ENCODE data around the gene CAMK4. TPM values are rescaled to one million over a fixed set of nuclear protein-coding genes. Genes with fewer than 3 reads are reported as not detected.

CAMK4 gene
- total RNA-seq, 1 experiment from 2014 or later: 6.3 TPM

DNA sequence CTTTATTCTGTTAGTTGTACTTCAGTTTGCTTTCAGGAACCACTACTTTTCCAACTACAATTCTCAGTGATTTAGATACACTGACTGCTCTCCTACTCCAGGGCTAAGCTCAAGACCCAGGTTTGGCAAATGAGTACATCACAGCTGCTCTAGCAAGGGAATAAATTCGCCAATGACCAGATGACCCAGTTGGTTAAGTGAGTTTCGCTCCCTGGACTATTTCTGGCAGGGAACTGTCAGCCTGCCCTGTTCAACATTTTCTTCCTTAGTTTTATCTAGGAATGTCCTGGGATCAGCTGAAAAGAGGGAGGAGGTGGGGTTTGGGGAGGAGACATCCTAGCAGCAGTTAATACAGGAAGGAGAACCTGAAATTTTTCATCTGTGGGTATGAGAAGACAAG lies 294.6 kb downstream of the CAMK4 start:
- no peak overlapping the region for H2BK20ac ChIP-seq (ENCODE audit: low read depth, low read length, poor library complexity, severe bottlenecking)
- H3K4ac ChIP-seq (ENCODE audit: low read depth, low read length): no peak overlapping the region
- H3K27me3 ChIP-seq (ENCODE audit: insufficient read depth, low read length): no peaks in the 10 kb centered on the region
- H3K9me3 ChIP-seq (ENCODE audit: control insufficient read depth, low read depth, low read length): no peaks in the 10 kb centered on the region
- peak overlapping the region in 1 of 3 experiments; percentile 72; a peak in 1 of 7 replicates for H3K27ac Mint-ChIP-seq
- H2BK15ac ChIP-seq (ENCODE audit: low read depth, low read length): no peak overlapping the region
- H2BK120ac ChIP-seq (ENCODE audit: low read depth, low read length, poor library complexity, severe bottlenecking): no peak overlapping the region
- no peak overlapping the region for H2BK12ac ChIP-seq (ENCODE audit: insufficient read length, low read depth, low read length)
- TF ChIP-seq, protein P1, sequence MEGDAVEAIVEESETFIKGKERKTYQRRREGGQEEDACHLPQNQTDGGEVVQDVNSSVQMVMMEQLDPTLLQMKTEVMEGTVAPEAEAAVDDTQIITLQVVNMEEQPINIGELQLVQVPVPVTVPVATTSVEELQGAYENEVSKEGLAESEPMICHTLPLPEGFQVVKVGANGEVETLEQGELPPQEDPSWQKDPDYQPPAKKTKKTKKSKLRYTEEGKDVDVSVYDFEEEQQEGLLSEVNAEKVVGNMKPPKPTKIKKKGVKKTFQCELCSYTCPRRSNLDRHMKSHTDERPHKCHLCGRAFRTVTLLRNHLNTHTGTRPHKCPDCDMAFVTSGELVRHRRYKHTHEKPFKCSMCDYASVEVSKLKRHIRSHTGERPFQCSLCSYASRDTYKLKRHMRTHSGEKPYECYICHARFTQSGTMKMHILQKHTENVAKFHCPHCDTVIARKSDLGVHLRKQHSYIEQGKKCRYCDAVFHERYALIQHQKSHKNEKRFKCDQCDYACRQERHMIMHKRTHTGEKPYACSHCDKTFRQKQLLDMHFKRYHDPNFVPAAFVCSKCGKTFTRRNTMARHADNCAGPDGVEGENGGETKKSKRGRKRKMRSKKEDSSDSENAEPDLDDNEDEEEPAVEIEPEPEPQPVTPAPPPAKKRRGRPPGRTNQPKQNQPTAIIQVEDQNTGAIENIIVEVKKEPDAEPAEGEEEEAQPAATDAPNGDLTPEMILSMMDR (conservative IDR thresholded peaks at IDR 0.05): no peak
- no peak overlapping the region for H2AFZ ChIP-seq (ENCODE audit: low read length)
- H3K36me3 Mint-ChIP-seq (ENCODE audit: insufficient read depth in 1 of 3, low read depth in 3 of 3): no peaks in the 10 kb centered on the region
- H3K27me3 Mint-ChIP-seq (ENCODE audit: low read depth): no peaks in the 10 kb centered on the region
- H4K5ac ChIP-seq (ENCODE audit: insufficient read length, low read depth, low read length): no peak overlapping the region
- WGBS (ENCODE audit: extremely low coverage, insufficient read length, low lambda C conversion rate): no CpG with 5 or more reads among the region's 2 CpGs
- no peak overlapping the region for H3K4me2 ChIP-seq (ENCODE audit: insufficient read depth, insufficient read length, low read length)
- H3K27ac ChIP-seq (ENCODE audit: insufficient read length, low read depth, low read length): no peak overlapping the region
- H3K79me1 ChIP-seq (ENCODE audit: insufficient read depth, low read depth, low read length, poor library complexity, severe bottlenecking): no peaks in the 10 kb centered on the region
- no peaks in the 10 kb centered on the region for H3K23me2 ChIP-seq (ENCODE audit: insufficient read length, low read depth, low read length, poor library complexity, severe bottlenecking)
- H3K14ac ChIP-seq (ENCODE audit: insufficient read depth, low read length): no peak overlapping the region
- no peaks in the 10 kb centered on the region for H3K79me2 ChIP-seq (ENCODE audit: insufficient read depth, low read length)
- no peak overlapping the region for H4K8ac ChIP-seq (replicated peaks; ENCODE audit: insufficient read length, low read depth, low read length)
- no peaks in the 10 kb centered on the region for H3K9me3 Mint-ChIP-seq
- no peak overlapping the region for H3K9ac ChIP-seq (ENCODE audit: extremely low read depth, insufficient read length, low read length)
- no peak for DNase-seq
- H4K91ac ChIP-seq (ENCODE audit: insufficient read length, low read depth, low read length): no peak overlapping the region
- no peak overlapping the region for H3T11ph ChIP-seq (ENCODE audit: low read length)
- H3K23ac ChIP-seq (ENCODE audit: insufficient read length, low read depth, low read length): no peak overlapping the region
- H3K18ac ChIP-seq (ENCODE audit: insufficient read length, low read depth, low read length): no peak overlapping the region
- no peaks in the 10 kb centered on the region for H3K4me1 ChIP-seq (ENCODE audit: insufficient read depth, low read length)
- H3K56ac ChIP-seq (ENCODE audit: insufficient read length, low read depth, low read length): no peak overlapping the region
- no peaks in the 10 kb centered on the region for H4K20me1 ChIP-seq (ENCODE audit: control insufficient read depth, insufficient read depth, insufficient read length)
- H2BK5ac ChIP-seq (ENCODE audit: insufficient read length, low read length): no peak overlapping the region
- peaks cover 8 to 9% of the 10 kb centered on the region in 2 experiments for H3K4me1 Mint-ChIP-seq
- no peak overlapping the region for H3K4me3 Mint-ChIP-seq
- no peak overlapping the region for H2AK5ac ChIP-seq (ENCODE audit: insufficient read length, low read length)
